ENCODE measurements around the gene PFKFB3.
"Not testable (repeated sequence)": the region's sequence is repeated elsewhere in the genome, so short reads cannot be mapped to it uniquely, and the experiment has no call there.

Gene PFKFB3

DNA sequence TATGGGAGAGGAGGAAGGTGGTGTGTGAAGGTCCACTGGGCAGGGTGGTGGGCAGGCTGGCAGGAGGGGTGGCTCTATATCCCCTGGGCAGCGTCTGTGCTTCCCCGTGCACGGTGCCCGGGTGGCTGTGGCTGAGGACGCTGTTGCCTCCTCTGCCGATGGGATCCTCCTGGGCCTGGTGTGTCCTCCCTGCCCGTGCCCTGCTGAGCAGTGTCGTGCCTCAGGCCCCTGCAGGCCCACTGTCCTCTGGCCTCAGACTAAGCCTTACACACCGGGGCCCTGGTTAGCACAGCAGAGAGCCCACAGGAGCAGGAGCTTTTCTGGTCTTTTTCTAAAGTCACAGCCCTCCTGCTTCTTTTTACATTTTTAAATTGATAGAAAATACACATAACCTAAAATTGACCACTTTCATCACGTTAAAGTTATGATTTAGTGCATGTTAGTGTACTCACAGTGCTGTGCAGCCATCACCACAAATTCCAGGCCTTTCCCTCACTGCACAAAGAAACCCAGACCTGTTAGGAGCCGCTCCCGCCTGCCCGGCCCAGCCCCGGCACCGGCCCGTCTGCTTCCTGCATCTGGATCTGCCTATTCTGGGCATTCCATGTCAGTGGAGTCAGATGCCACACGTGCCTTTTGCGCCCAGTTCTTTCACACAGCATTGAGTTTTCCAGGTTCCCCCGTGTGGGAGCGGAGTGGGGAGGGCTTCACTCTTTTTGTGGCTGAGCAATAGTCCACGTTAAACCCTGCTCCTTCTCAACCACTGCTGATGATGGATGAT is 19.4 kb downstream of the PFKFB3 start:
- no peak for DNase-seq

DNA sequence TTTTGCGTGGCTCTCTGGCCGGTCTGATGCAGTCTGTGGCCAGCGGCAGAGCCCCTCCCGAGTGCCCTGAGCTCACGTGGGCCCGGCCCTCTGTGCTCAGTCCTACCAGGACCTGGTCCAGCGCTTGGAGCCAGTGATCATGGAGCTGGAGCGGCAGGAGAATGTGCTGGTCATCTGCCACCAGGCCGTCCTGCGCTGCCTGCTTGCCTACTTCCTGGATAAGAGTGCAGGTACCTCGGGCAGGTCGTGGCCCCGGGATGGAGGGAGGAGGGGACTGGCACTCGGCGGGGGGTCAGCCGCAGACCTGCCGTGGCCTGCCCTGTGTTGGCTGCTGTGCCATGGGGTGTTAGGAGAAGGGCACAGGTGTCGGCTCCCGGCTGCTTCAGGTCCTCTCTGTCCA is 20.0 kb downstream of the PFKFB3 start:
- no peak for DNase-seq

DNA sequence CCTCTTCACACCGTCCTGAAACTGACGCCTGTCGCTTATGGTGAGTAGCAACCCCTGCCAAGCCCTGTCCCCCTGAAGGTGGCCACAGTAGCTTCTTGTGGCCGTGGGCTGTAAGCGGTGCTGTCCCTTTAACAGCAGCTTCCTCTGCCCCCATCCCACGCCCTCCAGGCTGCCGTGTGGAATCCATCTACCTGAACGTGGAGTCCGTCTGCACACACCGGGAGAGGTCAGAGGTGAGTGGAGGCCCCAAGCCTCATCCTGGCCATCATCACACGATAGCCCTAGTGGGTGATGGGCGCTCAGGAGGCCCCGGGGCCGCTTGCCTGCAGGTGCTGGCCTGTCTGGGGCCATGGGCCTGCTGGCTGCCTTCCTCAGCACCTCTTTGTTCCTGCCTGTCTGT is 21.2 kb downstream of the PFKFB3 start:
- DNase-seq: no peak

GRCh38 chr10:6224781-6225180 is 22.0 kb downstream of the PFKFB3 start:
- no peak for DNase-seq

DNA sequence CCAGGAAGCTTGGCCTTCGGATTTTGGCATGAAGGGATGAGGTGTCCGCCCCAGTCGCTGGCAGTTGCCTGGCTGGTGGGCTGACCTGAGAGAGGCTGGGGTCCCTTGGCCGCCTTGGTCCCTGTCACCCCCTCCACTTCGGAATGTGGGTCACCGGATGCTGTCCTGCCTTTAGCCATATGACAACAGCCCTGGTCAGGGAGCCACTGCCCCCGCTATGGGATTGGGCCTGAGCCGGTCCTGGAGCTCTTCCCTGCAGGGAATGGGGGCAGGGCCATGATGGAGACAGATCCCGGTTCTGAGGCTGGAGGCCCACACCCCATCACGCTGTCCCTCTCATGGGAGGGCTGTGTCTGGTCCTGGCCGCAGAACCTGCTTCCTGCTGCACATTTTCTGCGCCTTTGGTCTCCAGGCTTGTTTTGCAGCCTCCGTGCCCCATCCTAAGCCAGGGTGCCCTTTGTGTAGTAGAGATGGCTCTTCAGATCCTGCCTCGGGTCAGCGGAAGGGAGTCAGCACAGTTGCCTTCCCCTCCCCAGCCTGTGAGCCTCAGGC is 22.6 kb downstream of the PFKFB3 start:
- DNase-seq: no peak

GRCh38 chr10:6226216-6226615 is 23.5 kb downstream of the PFKFB3 start:
- no peak for DNase-seq

DNA sequence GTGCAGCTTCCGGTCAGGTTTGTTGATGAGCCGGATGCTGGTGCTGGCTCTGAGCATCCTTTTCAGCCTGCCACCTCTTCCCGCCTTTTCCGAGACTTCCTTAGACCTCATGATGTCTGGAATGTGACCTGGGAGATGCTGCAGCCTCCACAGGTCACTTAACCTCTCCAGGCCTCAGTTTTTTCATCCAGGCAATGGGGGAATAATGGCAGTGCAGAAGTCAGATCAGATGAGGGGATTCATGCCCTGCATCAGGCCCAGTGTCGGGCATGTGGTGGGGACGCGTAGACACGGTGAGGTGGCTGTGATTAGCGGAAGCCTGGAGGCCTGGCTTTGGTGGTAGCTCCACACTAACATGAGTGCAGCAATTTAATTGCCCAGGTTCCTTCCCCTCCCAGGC is 24.6 kb downstream of the PFKFB3 start:
- DNase-seq: no peak

DNA sequence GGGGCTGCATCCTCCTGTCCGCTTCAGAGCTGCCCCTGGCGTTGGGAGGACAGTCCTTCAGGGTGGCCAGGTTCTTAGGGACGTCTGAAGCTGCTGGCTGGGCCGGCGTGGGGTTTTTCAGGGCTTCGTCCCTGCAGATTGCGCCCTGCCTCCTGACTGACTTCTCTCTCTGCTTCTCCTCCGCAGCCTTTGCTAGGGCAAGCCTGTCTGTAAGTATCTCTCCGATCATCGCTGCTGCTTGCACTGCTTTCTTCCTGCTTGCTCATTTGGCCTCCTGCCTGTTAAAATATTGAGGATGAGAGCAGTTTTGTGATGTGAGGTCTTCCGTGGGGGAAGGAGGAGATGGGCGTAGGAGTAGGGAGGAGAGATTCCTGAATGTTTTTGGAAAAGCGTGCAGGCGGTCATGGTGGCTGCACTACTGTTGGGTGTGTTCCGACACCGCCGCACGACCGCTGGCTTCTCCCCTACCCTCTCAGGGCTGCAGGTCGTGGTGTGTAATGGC is 25.3 kb downstream of the PFKFB3 start:
- DNase-seq: no peak

DNA sequence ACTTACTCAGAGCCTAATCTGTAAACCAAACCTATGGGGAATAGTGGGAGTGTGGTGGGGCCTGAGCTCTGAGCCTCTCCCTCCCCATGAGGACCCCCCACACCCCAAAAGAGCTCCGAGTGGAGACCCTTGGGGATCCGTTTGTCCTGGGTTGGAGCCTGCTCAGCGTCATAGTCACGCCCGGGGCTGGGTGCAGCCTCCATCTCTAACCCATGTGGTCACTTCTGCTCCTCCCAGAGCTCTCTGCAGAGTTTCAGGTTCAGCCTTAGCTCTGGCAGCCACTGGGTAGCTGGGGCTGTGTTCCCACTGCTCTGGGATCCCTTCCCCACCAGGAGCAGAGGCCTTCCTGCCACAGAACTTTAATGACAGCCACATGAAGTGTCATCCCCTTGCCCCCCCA is 25.9 kb downstream of the PFKFB3 start:
- no peak for DNase-seq

DNA sequence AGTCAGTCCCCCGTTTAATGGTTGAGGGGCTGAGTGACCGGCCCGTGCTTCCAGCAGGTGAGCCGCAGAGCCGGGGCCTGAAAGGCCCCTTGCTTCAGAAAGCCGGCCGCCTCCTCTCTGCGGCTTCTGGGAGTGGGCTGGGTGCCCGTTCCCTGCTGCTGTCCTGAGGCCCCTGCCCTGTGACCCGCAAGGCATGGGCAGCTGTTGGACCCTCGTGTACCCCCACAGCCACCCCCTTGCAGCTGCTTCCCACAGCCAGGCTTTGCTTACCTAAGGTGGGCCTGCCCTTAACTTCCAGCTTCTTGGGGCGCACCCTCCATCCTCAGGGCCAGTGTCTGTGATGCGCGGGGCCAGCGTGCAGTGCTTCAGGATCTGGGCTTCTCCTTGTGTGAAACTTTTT is 26.6 kb downstream of the PFKFB3 start:
- no peak for DNase-seq

GRCh38 chr10:6229746-6230145 is 27.0 kb downstream of the PFKFB3 start:
- no peak for DNase-seq

DNA sequence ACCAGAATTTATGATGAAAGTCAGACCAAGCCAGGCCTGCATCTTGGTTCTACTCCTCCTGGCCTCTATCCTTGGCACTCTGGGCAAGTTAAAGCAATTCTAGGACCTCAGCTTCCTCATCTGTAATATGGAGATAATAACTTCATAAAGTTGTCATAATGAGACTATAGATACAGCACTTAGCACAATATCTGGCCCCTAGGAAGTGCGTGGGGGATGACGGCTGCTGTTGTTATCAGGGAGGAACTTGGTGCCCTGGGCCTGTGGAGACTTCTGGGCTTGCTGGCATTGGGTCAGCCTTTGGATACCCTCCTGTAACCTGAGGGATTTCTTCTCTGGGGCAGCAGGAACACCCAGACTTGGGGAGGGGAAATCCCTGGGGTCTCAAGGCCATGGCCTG is 27.6 kb downstream of the PFKFB3 start:
- DNase-seq: no peak

DNA sequence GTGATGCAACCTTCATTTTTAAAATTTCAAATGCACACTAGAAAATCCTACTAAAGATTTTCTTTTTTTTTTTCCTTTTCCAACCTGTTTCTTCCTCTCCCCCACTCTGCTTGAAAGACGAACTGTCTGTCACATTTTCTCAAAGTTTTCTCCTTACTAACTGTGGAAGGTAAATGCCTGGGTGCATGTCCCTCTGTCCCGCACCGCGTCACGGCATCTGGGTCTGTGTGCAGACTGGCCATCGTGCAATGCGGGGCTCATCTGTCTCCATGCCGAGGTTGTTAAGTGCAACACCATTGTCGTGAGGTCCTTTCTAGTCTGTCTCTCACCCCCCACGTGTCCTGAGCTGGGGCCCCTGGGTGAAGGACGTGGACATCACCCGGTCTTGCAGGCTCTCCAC is 28.4 kb downstream of the PFKFB3 start:
- DNase-seq: no peak

- DNase-seq: no peak
Measured at GRCh38 chr10:6231730-6232129, 29.0 kb downstream of the PFKFB3 start.

- no peak for DNase-seq
Measured at GRCh38 chr10:6232225-6232807, 29.6 kb downstream of the PFKFB3 start.

DNA sequence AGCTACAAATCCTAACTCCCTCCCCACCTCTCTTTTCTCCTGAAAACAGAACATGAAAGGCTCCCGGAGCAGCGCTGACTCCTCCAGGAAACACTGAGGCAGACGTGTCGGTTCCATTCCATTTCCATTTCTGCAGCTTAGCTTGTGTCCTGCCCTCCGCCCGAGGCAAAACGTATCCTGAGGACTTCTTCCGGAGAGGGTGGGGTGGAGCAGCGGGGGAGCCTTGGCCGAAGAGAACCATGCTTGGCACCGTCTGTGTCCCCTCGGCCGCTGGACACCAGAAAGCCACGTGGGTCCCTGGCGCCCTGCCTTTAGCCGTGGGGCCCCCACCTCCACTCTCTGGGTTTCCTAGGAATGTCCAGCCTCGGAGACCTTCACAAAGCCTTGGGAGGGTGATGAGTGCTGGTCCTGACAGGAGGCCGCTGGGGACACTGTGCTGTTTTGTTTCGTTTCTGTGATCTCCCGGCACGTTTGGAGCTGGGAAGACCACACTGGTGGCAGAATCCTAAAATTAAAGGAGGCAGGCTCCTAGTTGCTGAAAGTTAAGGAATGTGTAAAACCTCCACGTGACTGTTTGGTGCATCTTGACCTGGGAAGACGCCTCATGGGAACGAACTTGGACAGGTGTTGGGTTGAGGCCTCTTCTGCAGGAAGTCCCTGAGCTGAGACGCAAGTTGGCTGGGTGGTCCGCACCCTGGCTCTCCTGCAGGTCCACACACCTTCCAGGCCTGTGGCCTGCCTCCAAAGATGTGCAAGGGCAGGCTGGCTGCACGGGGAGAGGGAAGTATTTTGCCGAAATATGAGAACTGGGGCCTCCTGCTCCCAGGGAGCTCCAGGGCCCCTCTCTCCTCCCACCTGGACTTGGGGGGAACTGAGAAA is 30.4 kb downstream of the PFKFB3 start:
- no peak for DNase-seq

DNA sequence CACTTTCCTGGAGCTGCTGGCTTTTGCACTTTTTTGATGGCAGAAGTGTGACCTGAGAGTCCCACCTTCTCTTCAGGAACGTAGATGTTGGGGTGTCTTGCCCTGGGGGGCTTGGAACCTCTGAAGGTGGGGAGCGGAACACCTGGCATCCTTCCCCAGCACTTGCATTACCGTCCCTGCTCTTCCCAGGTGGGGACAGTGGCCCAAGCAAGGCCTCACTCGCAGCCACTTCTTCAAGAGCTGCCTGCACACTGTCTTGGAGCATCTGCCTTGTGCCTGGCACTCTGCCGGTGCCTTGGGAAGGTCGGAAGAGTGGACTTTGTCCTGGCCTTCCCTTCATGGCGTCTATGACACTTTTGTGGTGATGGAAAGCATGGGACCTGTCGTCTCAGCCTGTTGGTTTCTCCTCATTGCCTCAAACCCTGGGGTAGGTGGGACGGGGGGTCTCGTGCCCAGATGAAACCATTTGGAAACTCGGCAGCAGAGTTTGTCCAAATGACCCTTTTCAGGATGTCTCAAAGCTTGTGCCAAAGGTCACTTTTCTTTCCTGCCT is 31.1 kb downstream of the PFKFB3 start:
- no peak for DNase-seq

GRCh38 chr10:6234371-6234770 is 31.6 kb downstream of the PFKFB3 start:
- no peak for DNase-seq

- no peak for DNase-seq
Measured at GRCh38 chr10:6236349-6237198, 33.8 kb downstream of the PFKFB3 start.

DNA sequence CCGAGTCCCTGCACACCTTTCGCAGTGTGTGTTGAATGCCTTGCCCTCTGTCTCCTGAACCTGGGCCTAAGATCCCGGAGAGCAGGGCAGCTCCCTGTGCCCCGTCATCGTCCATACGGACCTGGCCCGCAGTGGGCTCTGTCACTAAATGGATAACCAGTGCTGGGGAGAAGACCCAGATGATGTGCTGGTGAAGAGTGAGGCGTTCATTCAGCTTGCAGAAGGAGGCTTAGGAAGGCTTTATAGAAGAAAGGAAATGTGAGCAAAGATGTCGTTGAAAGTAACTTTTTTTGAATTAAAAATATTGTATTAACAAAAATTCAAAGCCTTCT is 34.4 kb downstream of the PFKFB3 start:
- no peak for DNase-seq

- not testable (repeated sequence) for DNase-seq
Measured at GRCh38 chr10:6238587-6239212, 36.0 kb downstream of the PFKFB3 start.

Measured in NCI-H748 treated with DMSO at 0.1 percent for 48 hours (cell line).